Measurements from ENCODE around the gene TMEM242.
A peak's percentile ranks its signal among the peaks of the same experiment; 100 is the strongest.
"Not testable (repeated sequence)": the region's sequence is repeated elsewhere in the genome, so short reads cannot be mapped to it uniquely, and the experiment has no call there.

TMEM242 gene

GRCh38 chr6:157313531-157314467, 9.5 kb downstream of the TMEM242 start:
- no peak overlapping the region for H3K4me3 ChIP-seq (ENCODE audit: low read depth, low read length)
- peak; percentile 8 for DNase-seq (ENCODE audit: low read depth)
- TF ChIP-seq CTCF (IDR thresholded peaks at IDR 0.05; ENCODE audit: insufficient read depth, low read depth, low read length, missing control alignments), result no peak

GRCh38 chr6:157312757-157313156, 10.6 kb downstream of the TMEM242 start:
- DNase-seq (ENCODE audit: low read depth), result peak; percentile 28
- no peak for TF ChIP-seq CTCF (IDR thresholded peaks at IDR 0.05; ENCODE audit: insufficient read depth, low read depth, low read length, missing control alignments)
- no peak overlapping the region for H3K4me3 ChIP-seq (ENCODE audit: low read depth, low read length)

GRCh38 chr6:157310693-157311092, 12.6 kb downstream of the TMEM242 start:
- not testable (repeated sequence) for DNase-seq (ENCODE audit: low read depth); H3K4me3 ChIP-seq (ENCODE audit: low read depth, low read length)

GRCh38 chr6:157307661-157308060, 15.7 kb downstream of the TMEM242 start:
- no peak overlapping the region for H3K4me3 ChIP-seq (ENCODE audit: low read depth, low read length)
- TF ChIP-seq CTCF (IDR thresholded peaks at IDR 0.05; ENCODE audit: insufficient read depth, low read depth, low read length, missing control alignments), result no peak
- no peak for DNase-seq (ENCODE audit: low read depth)

- DNase-seq (ENCODE audit: low read depth), result no peak
- TF ChIP-seq CTCF (IDR thresholded peaks at IDR 0.05; ENCODE audit: insufficient read depth, low read depth, low read length, missing control alignments), result no peak
- no peak overlapping the region for H3K4me3 ChIP-seq (ENCODE audit: low read depth, low read length)
These were observed 17.4 kb downstream of the TMEM242 start for GRCh38 chr6:157305670-157306653.

- TF ChIP-seq CTCF (IDR thresholded peaks at IDR 0.05; ENCODE audit: insufficient read depth, low read depth, low read length, missing control alignments), result no peak
- no peak overlapping the region for H3K4me3 ChIP-seq (ENCODE audit: low read depth, low read length)
- DNase-seq (ENCODE audit: low read depth), result no peak
These were observed 18.2 kb downstream of the TMEM242 start for GRCh38 chr6:157304899-157305663.
